HEK293 (cell line): Measurements from ENCODE around the gene CCDC27.

ENCODE experiments used
- CTCF ChIA-PET: fragments of 350-600 bp; formaldehyde crosslinking; extraction: SDS; loops from one replicate; lab custom pipeline; 2021; ENCODE audit warnings: antibody characterized with exemption; lab: Yijun Ruan, JAX
- POLR2A ChIA-PET: fragments of 300-600 bp; formaldehyde crosslinking; extraction: SDS; loops from one replicate; lab custom pipeline; 2020; ENCODE audit warnings: antibody characterized with exemption, inconsistent platforms; lab: Yijun Ruan, JAX
- H3K27ac ChIP-seq: fragments of 200-500 bp; sonication (Bioruptor generic); 2 replicates; pipeline ENCODE4 v1.5.1; 2014; ENCODE audit warnings: low read depth, low read length, control low read depth, inconsistent platforms; ENCODE audit errors: extremely low read depth
- H3K36me3 ChIP-seq, 2 experiments: fragments of 200-500 bp in 1 of 2; sonication (Bioruptor generic) in 1 of 2; 1 replicate in 1 of 2; 2 replicates in 1 of 2; pipeline ENCODE4 v1.5.1; 2014 to 2017; ENCODE audit warnings: inconsistent platforms in 2 of 2, low read length in 2 of 2; ENCODE audit not compliant: control insufficient read depth in 2 of 2, insufficient read depth in 1 of 2
- H3K4me1 ChIP-seq: fragments of 200-500 bp; sonication (Bioruptor generic); 2 replicates; pipeline ENCODE4 v1.5.1; 2014; ENCODE audit warnings: mild to moderate bottlenecking, low read length, inconsistent platforms; ENCODE audit not compliant: control insufficient read depth, insufficient read depth
- H3K4me3 ChIP-seq: 2 replicates; pipeline ENCODE4 v1.5.1; 2011; ENCODE audit warnings: low read depth, mild to moderate bottlenecking, control low read depth, low read length, moderate library complexity
- H3K9me3 ChIP-seq: fragments of 200-500 bp; sonication (Bioruptor generic); 2 replicates; pipeline ENCODE4 v1.5.1; 2014; ENCODE audit warnings: low read depth, low read length, inconsistent platforms; ENCODE audit not compliant: control insufficient read depth, insufficient read depth
- EGR2 ChIP-seq: fragments of 450-650 bp; formaldehyde crosslinking; IDR thresholded peaks from 2 replicates; pipeline ENCODE4 v1.5.1; 2016; ENCODE audit warnings: low read depth, missing biosample characterization, missing genetic modification characterization
- GFI1B ChIP-seq: fragments of 450-650 bp; formaldehyde crosslinking; IDR thresholded peaks from 2 replicates; pipeline ENCODE4 v1.5.1; 2016; ENCODE audit warnings: missing biosample characterization, missing genetic modification characterization
- GLI4 ChIP-seq: fragments of 450-650 bp; formaldehyde crosslinking; IDR thresholded peaks from 2 replicates; pipeline ENCODE4 v1.5.1; 2016; ENCODE audit warnings: missing biosample characterization, missing genetic modification characterization
- KLF16 ChIP-seq: fragments of 450-650 bp; formaldehyde crosslinking; IDR thresholded peaks from 2 replicates; pipeline ENCODE4 v1.5.1; 2017; ENCODE audit warnings: missing biosample characterization, missing genetic modification characterization
- KLF9 ChIP-seq: fragments of 450-650 bp; formaldehyde crosslinking; IDR thresholded peaks from 2 replicates; pipeline ENCODE4 v1.5.1; 2016; ENCODE audit warnings: missing biosample characterization, missing genetic modification characterization, low read depth
- MEIS1 ChIP-seq: sonication (generic); formaldehyde crosslinking; IDR thresholded peaks from 2 replicates; pipeline ENCODE4 v1.8.1; 2022; ENCODE audit warnings: missing genetic modification reagents, mild to moderate bottlenecking, borderline replicate concordance
- SCRT2 ChIP-seq: fragments of 450-650 bp; formaldehyde crosslinking; IDR thresholded peaks from 2 replicates; pipeline ENCODE4 v1.5.1; 2016; ENCODE audit warnings: missing biosample characterization, missing genetic modification characterization
- SETDB1 ChIP-seq: IDR thresholded peaks from one replicate; pipeline ENCODE4 v1.6.1; 2017; ENCODE audit warnings: mild to moderate bottlenecking, low read length, moderate library complexity, mixed read lengths; ENCODE audit not compliant: insufficient read length
- TCF7L2 ChIP-seq: IDR thresholded peaks from 2 replicates; pipeline ENCODE4 v1.6.1; 2011; ENCODE audit warnings: low read depth, mild to moderate bottlenecking, inconsistent platforms, low read length, moderate library complexity, borderline replicate concordance
- ZNF132 ChIP-seq: fragments of 450-650 bp; formaldehyde crosslinking; IDR thresholded peaks from 2 replicates; pipeline ENCODE4 v1.5.1; 2017; ENCODE audit warnings: missing biosample characterization, missing genetic modification characterization, borderline replicate concordance
- ZNF169 ChIP-seq: fragments of 450-650 bp; formaldehyde crosslinking; IDR thresholded peaks from 2 replicates; pipeline ENCODE4 v1.5.1; 2016; ENCODE audit warnings: missing biosample characterization, missing genetic modification characterization
- ZNF184 ChIP-seq: fragments of 450-650 bp; IDR thresholded peaks from 2 replicates; pipeline ENCODE4 v1.5.1; 2018; ENCODE audit warnings: missing biosample characterization, mild to moderate bottlenecking, missing genetic modification characterization
- ZNF266 ChIP-seq: fragments of 450-650 bp; formaldehyde crosslinking; IDR thresholded peaks from 2 replicates; pipeline ENCODE4 v1.5.1; 2016; ENCODE audit warnings: missing biosample characterization, missing genetic modification characterization, low read depth
- ZNF560 ChIP-seq: fragments of 450-650 bp; formaldehyde crosslinking; IDR thresholded peaks from 2 replicates; pipeline ENCODE4 v1.5.1; 2017; ENCODE audit warnings: missing biosample characterization, missing genetic modification characterization, borderline replicate concordance
- ZNF585B ChIP-seq: fragments of 450-650 bp; formaldehyde crosslinking; IDR thresholded peaks from 2 replicates; pipeline ENCODE4 v1.5.1; 2016; ENCODE audit warnings: missing biosample characterization, missing genetic modification characterization
- ZNF596 ChIP-seq: fragments of 450-650 bp; IDR thresholded peaks from 2 replicates; pipeline ENCODE4 v1.5.0; 2018; ENCODE audit warnings: missing biosample characterization, mild to moderate bottlenecking, missing genetic modification characterization, moderate library complexity
- ZNF768 ChIP-seq: fragments of 450-650 bp; formaldehyde crosslinking; IDR thresholded peaks from 2 replicates; pipeline ENCODE4 v1.5.1; 2018; ENCODE audit warnings: missing biosample characterization, mild to moderate bottlenecking, missing genetic modification characterization
- ZSCAN23 ChIP-seq: fragments of 450-650 bp; formaldehyde crosslinking; IDR thresholded peaks from 2 replicates; pipeline ENCODE4 v1.5.1; 2016; ENCODE audit warnings: missing biosample characterization, missing genetic modification characterization
- TF ChIP-seq, protein P1 (sequence below): fragments of 450-650 bp; formaldehyde crosslinking; IDR thresholded peaks from 2 replicates; pipeline ENCODE4 v1.5.1; 2016; ENCODE audit warnings: missing biosample characterization, missing genetic modification characterization
- TF ChIP-seq, protein P2 (sequence below): fragments of 450-650 bp; formaldehyde crosslinking; IDR thresholded peaks from 2 replicates; pipeline ENCODE4 v1.5.1; 2016; ENCODE audit warnings: missing biosample characterization, missing genetic modification characterization
- TF ChIP-seq, protein P3 (sequence below): fragments of 450-650 bp; formaldehyde crosslinking; IDR thresholded peaks from 2 replicates; pipeline ENCODE4 v1.5.1; 2016; ENCODE audit warnings: missing biosample characterization, missing genetic modification characterization
- TF ChIP-seq, protein P4 (sequence below): fragments of 450-650 bp; formaldehyde crosslinking; IDR thresholded peaks from 2 replicates; pipeline ENCODE4 v1.5.1; 2016; ENCODE audit warnings: missing biosample characterization, missing genetic modification characterization, borderline replicate concordance

CCDC27 gene

GRCh38 chr1:3814065-3814464 lies 61.8 kb downstream of the CCDC27 start (continued):
- TF ChIP-seq ZNF184 (tag by site-specific recombination) (no peak), KLF9 (tag by site-specific recombination) (no peak), KLF16 (tag by site-specific recombination) (no peak), ZNF266 (no peak), ZNF768 (tag by site-specific recombination) (no peak), ZSCAN23 (no peak), ZNF560 (tag by site-specific recombination) (no peak), TCF7L2 (no peak), GLI4 (tag by site-specific recombination) (no peak)
- TF ChIP-seq, protein P1, sequence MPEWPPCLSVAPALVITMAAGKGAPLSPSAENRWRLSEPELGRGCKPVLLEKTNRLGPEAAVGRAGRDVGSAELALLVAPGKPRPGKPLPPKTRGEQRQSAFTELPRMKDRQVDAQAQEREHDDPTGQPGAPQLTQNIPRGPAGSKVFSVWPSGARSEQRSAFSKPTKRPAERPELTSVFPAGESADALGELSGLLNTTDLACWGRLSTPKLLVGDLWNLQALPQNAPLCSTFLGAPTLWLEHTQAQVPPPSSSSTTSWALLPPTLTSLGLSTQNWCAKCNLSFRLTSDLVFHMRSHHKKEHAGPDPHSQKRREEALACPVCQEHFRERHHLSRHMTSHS (tag by site-specific recombination) = no peak
- TF ChIP-seq, protein P2, sequence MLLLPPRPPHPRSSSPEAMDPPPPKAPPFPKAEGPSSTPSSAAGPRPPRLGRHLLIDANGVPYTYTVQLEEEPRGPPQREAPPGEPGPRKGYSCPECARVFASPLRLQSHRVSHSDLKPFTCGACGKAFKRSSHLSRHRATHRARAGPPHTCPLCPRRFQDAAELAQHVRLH (tag by site-specific recombination) = no peak
- TF ChIP-seq, protein P3, sequence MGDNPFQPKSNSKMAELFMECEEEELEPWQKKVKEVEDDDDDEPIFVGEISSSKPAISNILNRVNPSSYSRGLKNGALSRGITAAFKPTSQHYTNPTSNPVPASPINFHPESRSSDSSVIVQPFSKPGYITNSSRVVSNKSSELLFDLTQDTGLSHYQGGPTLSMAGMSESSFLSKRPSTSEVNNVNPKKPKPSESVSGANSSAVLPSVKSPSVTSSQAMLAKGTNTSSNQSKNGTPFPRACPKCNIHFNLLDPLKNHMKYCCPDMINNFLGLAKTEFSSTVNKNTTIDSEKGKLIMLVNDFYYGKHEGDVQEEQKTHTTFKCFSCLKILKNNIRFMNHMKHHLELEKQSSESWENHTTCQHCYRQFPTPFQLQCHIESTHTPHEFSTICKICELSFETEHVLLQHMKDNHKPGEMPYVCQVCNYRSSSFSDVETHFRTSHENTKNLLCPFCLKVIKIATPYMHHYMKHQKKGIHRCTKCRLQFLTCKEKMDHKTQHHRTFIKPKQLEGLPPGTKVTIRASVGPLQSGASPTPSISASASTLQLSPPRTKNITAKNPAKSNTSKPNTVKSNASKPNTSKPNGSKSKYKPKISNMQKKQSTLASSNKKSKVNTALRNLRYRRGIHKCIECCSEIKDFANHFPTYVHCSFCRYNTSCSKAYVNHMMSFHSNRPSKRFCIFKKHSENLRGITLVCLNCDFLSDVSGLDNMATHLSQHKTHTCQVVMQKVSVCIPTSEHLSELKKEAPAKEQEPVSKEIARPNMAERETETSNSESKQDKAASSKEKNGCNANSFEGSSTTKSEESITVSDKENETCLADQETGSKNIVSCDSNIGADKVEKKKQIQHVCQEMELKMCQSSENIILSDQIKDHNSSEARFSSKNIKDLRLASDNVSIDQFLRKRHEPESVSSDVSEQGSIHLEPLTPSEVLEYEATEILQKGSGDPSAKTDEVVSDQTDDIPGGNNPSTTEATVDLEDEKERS (tag by site-specific recombination) = no peak
- TF ChIP-seq, all 188 proteins: peak for 0

- CTCF ChIA-PET = no interaction called here
- TF ChIP-seq, protein P4, sequence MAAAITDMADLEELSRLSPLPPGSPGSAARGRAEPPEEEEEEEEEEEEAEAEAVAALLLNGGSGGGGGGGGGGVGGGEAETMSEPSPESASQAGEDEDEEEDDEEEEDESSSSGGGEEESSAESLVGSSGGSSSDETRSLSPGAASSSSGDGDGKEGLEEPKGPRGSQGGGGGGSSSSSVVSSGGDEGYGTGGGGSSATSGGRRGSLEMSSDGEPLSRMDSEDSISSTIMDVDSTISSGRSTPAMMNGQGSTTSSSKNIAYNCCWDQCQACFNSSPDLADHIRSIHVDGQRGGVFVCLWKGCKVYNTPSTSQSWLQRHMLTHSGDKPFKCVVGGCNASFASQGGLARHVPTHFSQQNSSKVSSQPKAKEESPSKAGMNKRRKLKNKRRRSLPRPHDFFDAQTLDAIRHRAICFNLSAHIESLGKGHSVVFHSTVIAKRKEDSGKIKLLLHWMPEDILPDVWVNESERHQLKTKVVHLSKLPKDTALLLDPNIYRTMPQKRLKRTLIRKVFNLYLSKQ = no peak
- TF ChIP-seq EGR2 (tag by site-specific recombination) = no peak
- no peak for TF ChIP-seq ZNF768 (tag by site-specific recombination)
- TF ChIP-seq GFI1B (tag by site-specific recombination) = no peak
- TF ChIP-seq ZNF585B (tag by site-specific recombination) = no peak
- no peak for TF ChIP-seq ZNF169
- TF ChIP-seq SCRT2 (tag by site-specific recombination) = no peak
- TF ChIP-seq ZNF132 (tag by site-specific recombination) = no peak
- TF ChIP-seq ZNF596 (tag by site-specific recombination) = no peak
- TF ChIP-seq MEIS1 (CRISPR knock-in tag) = no peak
- no peak for TF ChIP-seq SETDB1
- TF ChIP-seq, all 188 proteins: peak for 0
- POLR2A ChIA-PET = no interaction called here
- Histone ChIP-seq H3K4me1 (no peaks in the 10 kb centered on the region; the same call in 1 of the 2 replicates), H3K4me3 (no peak overlapping the region), H3K27ac (no peak overlapping the region), H3K9me3 (no peaks in the 10 kb centered on the region), H3K36me3 (peaks cover 0 to 55% of the 10 kb centered on the region in 2 experiments; a peak in 1 of 3 replicates)
Measured at GRCh38 chr1:3814771-3815561, 62.7 kb downstream of the CCDC27 start.
